ENCODE results near the gene RYR3. TPM values are rescaled to one million over a fixed set of nuclear protein-coding genes. Genes with fewer than 3 reads are reported as not detected.

RYR3 gene
- total and polyA plus RNA-seq, 4 donors, result 0.09 to 1.4 (median 0.47) TPM

GRCh38 chr15:33788906-33789540 is 478.3 kb downstream of the RYR3 start:
- no peak overlapping the region for H3K4me3 ChIP-seq
- ATAC-seq (ENCODE audit: insufficient read depth, low FRiP score) (no peak), DNase-seq (no peak)
- TF ChIP-seq CTCF (IDR thresholded peaks at IDR 0.05; ENCODE audit: control extremely low read depth, extremely low read depth), result no peak
- no peak overlapping the region for H3K9ac ChIP-seq (ENCODE audit: insufficient read depth in 1 of 2, low read length in 2 of 2)
- no peak overlapping the region for H3K27ac ChIP-seq (ENCODE audit: low read depth in 1 of 2, low read length in 1 of 2)
- no peaks in the 10 kb centered on the region for H3K27me3 ChIP-seq (ENCODE audit: control insufficient read depth in 3 of 3, insufficient read depth in 3 of 3, low read length in 2 of 3)
- no peaks in the 10 kb centered on the region for H3K9me3 ChIP-seq (ENCODE audit: control insufficient read depth in 4 of 4, insufficient read depth in 3 of 4, low read length in 3 of 4)
- H3K36me3 ChIP-seq (ENCODE audit: control insufficient read depth in 4 of 4, insufficient read depth in 4 of 4, low read length in 4 of 4), result no peaks in the 10 kb centered on the region
- WGBS, 2 donors, result 22 to 28% methylated on average over 9 of the region's 9 CpGs
- H3K4me1 ChIP-seq (ENCODE audit: control insufficient read depth in 5 of 5, insufficient read depth in 5 of 5, low read length in 5 of 5), result no peaks in the 10 kb centered on the region

GRCh38 chr15:33794453-33794852 is 483.7 kb downstream of the RYR3 start:
- no peak overlapping the region for H3K4me3 ChIP-seq
- peaks cover 0 to 22% (median 0%) of the 10 kb centered on the region in 5 donors for H3K4me1 ChIP-seq (ENCODE audit: control insufficient read depth in 5 of 5, insufficient read depth in 5 of 5, low read length in 5 of 5)
- no peaks in the 10 kb centered on the region for H3K9me3 ChIP-seq (ENCODE audit: control insufficient read depth in 4 of 4, insufficient read depth in 3 of 4, low read length in 3 of 4)
- no peak overlapping the region for H3K27ac ChIP-seq (ENCODE audit: low read depth in 1 of 2, low read length in 1 of 2)
- H3K9ac ChIP-seq (ENCODE audit: insufficient read depth in 1 of 2, low read length in 2 of 2), result no peak overlapping the region
- DNase-seq, result no peak
- TF ChIP-seq CTCF (IDR thresholded peaks at IDR 0.05; ENCODE audit: control extremely low read depth, extremely low read depth), result no peak
- H3K36me3 ChIP-seq (ENCODE audit: control insufficient read depth in 4 of 4, insufficient read depth in 4 of 4, low read length in 4 of 4), result no peaks in the 10 kb centered on the region
- no peak for ATAC-seq (ENCODE audit: insufficient read depth, low FRiP score)
- no peaks in the 10 kb centered on the region for H3K27me3 ChIP-seq (ENCODE audit: control insufficient read depth in 3 of 3, insufficient read depth in 3 of 3, low read length in 2 of 3)
- 89 to 92% methylated on average over 5 of the region's 5 CpGs for WGBS, 2 donors

- Histone ChIP-seq H3K9me3 (ENCODE audit: control insufficient read depth in 4 of 4, insufficient read depth in 3 of 4, low read length in 3 of 4) (no peaks in the 10 kb centered on the region), H3K27ac (ENCODE audit: low read depth in 1 of 2, low read length in 1 of 2) (no peak overlapping the region), H3K36me3 (ENCODE audit: control insufficient read depth in 4 of 4, insufficient read depth in 4 of 4, low read length in 4 of 4) (no peaks in the 10 kb centered on the region), H3K27me3 (ENCODE audit: control insufficient read depth in 3 of 3, insufficient read depth in 3 of 3, low read length in 2 of 3) (no peaks in the 10 kb centered on the region), H3K4me3 (no peak overlapping the region), H3K9ac (ENCODE audit: insufficient read depth in 1 of 2, low read length in 2 of 2) (no peak overlapping the region), H3K4me1 (ENCODE audit: control insufficient read depth in 5 of 5, insufficient read depth in 5 of 5, low read length in 5 of 5) (peaks cover 0 to 23% (median 0%) of the 10 kb centered on the region in 5 donors)
- no peak for TF ChIP-seq CTCF (IDR thresholded peaks at IDR 0.05; ENCODE audit: control extremely low read depth, extremely low read depth)
- WGBS, 2 donors, result 69 to 89% methylated on average over 3 of the region's 3 CpGs
- peak in 2 of 3 donors; percentile 60 to 62 for DNase-seq
- ATAC-seq (ENCODE audit: insufficient read depth, low FRiP score), result no peak
Observed at GRCh38 chr15:33795070-33795469, 484.3 kb downstream of the RYR3 start.

GRCh38 chr15:33797651-33798050 is 486.9 kb downstream of the RYR3 start:
- no peak overlapping the region for H3K9ac ChIP-seq (ENCODE audit: insufficient read depth in 1 of 2, low read length in 2 of 2)
- no peak overlapping the region for H3K27ac ChIP-seq (ENCODE audit: low read depth in 1 of 2, low read length in 1 of 2)
- 59 to 70% methylated on average over 2 of the region's 2 CpGs for WGBS, 2 donors
- H3K4me3 ChIP-seq, result no peak overlapping the region
- H3K4me1 ChIP-seq (ENCODE audit: control insufficient read depth in 5 of 5, insufficient read depth in 5 of 5, low read length in 5 of 5), result peaks cover 0 to 45% (median 0%) of the 10 kb centered on the region in 5 donors
- no peaks in the 10 kb centered on the region for H3K27me3 ChIP-seq (ENCODE audit: control insufficient read depth in 3 of 3, insufficient read depth in 3 of 3, low read length in 2 of 3)
- ATAC-seq (ENCODE audit: insufficient read depth, low FRiP score), result no peak
- no peaks in the 10 kb centered on the region for H3K36me3 ChIP-seq (ENCODE audit: control insufficient read depth in 4 of 4, insufficient read depth in 4 of 4, low read length in 4 of 4)
- DNase-seq, result peak in 2 of 3 donors; percentile 84 to 90
- H3K9me3 ChIP-seq (ENCODE audit: control insufficient read depth in 4 of 4, insufficient read depth in 3 of 4, low read length in 3 of 4), result no peaks in the 10 kb centered on the region
- TF ChIP-seq CTCF (IDR thresholded peaks at IDR 0.05; ENCODE audit: control extremely low read depth, extremely low read depth), result no peak

Data from lung (tissue), 12 donors.